GM12874 (cell line): ENCODE results near the gene ACRBP.

ENCODE experiments used
- TF ChIP-seq, protein P1 (sequence below): IDR thresholded peaks from 2 replicates; pipeline ENCODE4 v1.5.1; 2011; ENCODE audit warnings: low read depth, mild to moderate bottlenecking, control low read depth, low read length, moderate library complexity; ENCODE audit not compliant: insufficient read depth

Gene ACRBP

DNA sequence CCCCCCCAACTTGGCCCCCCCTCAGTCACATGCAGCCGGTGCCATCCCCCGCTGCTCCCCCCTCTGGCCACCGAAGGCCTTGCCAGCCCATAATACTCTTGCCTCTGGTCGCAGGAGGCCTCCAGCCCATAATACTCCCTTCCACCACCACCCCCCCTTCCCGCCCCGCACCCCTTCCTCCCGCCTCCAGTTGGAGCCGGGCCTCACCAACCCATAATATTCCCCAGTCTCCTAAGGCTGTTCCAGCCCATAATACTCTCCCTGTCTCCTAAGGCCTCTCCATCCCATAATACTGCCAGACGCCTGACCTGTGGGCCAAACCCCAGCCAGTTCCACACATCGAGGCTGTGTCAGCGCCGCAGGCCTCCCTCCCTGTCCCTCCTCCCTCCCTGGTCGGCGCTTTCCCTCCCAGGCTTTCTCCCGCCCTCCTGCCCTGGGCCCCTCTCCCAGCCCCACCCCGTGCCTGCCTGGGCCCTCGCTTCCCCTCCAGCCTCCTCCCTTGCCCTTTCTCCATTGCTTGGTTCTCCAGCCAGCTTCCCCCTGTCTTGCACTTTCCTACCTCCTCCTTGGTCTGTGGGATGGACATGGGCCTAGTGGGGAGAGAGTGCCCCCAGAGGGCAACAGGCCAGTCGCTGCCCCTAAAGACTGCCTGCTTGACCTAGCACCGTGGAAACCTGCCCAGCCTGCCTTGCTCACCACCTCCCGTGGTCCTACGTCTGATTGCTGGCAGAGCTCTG lies 33.3 kb downstream of the ACRBP start:
- TF ChIP-seq, protein P1, sequence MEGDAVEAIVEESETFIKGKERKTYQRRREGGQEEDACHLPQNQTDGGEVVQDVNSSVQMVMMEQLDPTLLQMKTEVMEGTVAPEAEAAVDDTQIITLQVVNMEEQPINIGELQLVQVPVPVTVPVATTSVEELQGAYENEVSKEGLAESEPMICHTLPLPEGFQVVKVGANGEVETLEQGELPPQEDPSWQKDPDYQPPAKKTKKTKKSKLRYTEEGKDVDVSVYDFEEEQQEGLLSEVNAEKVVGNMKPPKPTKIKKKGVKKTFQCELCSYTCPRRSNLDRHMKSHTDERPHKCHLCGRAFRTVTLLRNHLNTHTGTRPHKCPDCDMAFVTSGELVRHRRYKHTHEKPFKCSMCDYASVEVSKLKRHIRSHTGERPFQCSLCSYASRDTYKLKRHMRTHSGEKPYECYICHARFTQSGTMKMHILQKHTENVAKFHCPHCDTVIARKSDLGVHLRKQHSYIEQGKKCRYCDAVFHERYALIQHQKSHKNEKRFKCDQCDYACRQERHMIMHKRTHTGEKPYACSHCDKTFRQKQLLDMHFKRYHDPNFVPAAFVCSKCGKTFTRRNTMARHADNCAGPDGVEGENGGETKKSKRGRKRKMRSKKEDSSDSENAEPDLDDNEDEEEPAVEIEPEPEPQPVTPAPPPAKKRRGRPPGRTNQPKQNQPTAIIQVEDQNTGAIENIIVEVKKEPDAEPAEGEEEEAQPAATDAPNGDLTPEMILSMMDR: peak; percentile 39

DNA sequence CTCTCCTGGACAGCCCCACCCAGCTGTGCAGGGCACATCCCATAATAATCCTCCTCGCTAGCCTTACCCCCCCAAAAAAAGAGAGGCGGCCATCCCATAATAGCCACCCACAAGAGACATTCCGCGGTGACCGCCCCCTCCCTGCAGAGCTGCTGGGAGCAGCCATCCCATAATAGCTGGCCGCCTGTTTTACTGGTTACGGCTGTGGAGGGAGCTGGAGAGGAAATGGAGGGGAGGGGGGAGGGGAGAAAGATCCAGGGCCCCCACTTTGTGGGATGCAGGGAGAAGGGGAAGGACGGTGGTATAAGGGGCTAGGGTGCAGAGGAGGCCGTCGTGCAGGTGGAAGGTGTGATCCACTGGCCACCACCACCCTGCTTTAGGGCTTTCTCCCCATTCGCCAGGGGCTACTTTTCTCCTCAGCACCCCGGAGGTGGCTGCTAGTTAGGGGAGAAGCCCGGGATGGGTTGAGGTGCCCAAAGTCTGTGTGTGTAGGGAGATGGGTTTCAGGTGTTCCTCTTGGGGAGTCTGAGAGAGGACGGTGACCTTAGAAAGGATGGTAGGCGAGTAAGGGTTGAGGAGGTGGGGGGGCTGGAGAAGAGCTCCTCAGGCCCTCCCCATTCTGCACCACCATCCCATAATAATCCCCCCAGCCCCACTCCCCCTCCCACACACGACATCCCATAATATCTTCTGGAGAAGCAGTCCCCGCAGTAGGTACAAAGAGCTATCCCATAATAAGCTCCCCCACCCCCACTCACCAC lies 34.0 kb downstream of the ACRBP start:
- TF ChIP-seq, protein P1: no peak

DNA sequence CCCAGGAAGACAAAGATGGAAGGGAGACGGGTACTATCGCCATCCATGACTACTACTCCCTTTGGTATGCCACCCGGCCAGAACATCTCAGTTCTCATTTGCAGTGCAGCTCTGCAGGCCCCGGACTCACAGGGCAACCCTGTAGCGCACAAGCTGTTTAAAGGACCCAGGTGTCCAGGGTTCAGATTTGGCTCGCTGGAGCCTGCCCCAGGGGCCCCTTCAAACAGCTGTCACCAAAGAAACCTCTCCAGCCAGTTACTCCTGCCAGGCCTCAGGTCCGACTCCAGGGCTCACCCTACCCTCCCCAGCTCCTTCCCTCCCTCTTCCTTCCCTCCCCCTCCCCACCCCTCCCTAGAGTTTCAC lies 34.6 kb downstream of the ACRBP start:
- TF ChIP-seq, protein P1: no peak

DNA sequence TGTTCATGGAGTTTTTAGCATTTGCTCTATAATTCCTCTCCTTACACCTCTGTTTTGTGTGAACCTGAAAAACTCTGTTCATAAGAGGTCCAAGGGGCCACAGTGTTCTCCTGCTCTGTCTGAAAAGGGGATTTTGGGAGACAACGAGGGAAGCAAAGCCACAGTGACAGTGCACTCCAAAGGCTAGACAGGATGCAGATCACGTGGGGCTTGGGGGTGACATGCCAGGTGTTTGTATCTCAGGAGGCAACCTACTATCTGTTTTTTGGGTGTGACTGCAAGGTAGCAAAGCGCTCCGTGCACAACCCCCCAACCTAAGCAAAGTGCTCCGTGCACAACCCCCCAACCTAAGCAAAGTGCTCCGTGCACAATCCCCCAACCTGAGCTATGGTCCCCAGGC lies 35.0 kb downstream of the ACRBP start:
- TF ChIP-seq, protein P1: no peak

DNA sequence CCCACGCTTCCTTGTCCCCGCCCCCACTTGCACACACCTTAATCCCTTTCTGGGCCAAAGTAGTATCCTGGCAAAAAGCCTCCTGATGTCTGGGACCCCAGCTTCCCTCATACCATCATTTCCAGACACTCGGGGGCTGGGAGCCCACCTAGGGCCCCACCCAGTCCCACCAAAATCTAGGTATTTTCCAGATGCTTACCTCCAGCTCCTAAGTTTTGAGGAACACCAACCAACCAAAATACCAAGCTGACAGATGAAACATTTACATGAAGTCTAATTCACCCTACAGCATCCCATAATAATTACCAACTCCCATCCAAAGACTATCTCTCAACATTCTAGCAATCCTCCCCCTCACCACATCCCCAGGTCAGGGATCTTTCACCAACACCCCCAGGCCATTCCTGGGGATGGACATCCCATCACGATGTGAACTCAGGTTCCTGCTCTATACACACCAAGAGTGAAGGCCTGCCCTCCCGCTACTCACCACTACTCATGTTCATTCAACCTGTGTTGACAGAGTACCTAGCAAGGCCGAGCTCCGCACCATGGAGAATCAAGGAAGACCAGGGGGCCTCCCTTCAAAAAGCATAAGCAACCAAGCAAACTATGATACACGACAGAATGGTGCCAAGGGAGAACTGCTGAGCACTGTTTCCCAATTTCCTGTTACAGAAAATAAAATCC lies 38.5 kb downstream of the ACRBP start:
- TF ChIP-seq, protein P1: no peak

DNA sequence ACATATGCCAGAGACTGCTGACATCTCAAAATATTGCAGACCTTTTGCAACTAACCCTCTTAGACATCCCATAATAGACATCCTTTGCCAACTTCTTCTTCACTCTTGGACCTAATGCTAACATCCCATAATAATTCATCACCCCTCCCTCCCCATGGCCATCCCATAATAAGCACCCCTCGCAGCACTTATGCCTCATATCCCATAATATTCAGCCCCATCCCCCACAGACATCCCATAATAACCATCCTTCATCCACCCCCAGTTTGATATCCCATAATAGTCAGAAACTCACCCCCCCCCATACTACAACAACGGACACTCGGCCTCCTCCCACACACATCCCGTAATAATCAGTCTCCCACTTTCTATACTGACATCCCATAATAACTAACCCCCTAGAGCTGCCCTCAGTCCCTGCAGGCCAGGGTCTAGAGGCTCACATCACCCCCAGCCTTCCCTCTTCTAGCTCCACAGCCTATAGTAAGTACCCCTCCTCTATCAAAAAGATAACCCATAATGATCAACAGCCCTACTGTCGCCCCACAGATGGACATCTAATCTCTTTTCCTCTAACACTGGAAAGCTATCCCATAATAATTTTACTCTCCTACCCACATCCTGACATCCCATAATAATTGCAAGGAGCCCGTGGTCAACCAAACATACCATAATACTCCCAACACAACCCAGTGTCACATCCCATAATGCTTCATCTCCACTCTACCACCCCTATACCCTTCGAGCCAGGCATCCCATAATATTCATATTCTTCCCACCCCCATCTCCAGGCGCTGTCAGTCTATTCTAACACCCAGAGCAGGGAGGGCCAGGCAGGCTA lies 39.3 kb downstream of the ACRBP start:
- TF ChIP-seq, protein P1: no peak
